Neural progenitor cell (in vitro differentiated cells): ENCODE measurements around the gene STAG3. TPM values are rescaled to one million over a fixed set of nuclear protein-coding genes. Genes with fewer than 3 reads are reported as not detected.

Experiments used
- DNase-seq: peaks from one replicate; pipeline ENCODE4 v3.0.0-alpha.2; 2016; ENCODE audit warnings: low spot score
- H2AFZ ChIP-seq: fragments of 200-600 bp; sonication (generic); replicated peaks from 2 replicates; pipeline ENCODE4 v1.6.1; 2016; ENCODE audit warnings: antibody characterized with exemption
- H3F3A ChIP-seq: fragments of 200-600 bp; sonication (generic); 2 replicates; pipeline ENCODE4 v1.6.1; 2016; ENCODE audit warnings: antibody characterized with exemption, low read depth
- H3K27ac ChIP-seq: fragments of 200-600 bp; sonication (generic); 2 replicates; pipeline ENCODE4 v1.5.1; 2016; ENCODE audit warnings: mild to moderate bottlenecking
- H3K27me3 ChIP-seq: fragments of 200-600 bp; sonication (generic); 2 replicates; pipeline ENCODE4 v1.6.1; 2016; ENCODE audit warnings: mild to moderate bottlenecking, moderate library complexity
- H3K36me3 ChIP-seq: fragments of 200-600 bp; sonication (generic); 2 replicates; pipeline ENCODE4 v1.5.1; 2016
- H3K4me1 ChIP-seq: fragments of 200-600 bp; sonication (generic); 2 replicates; pipeline ENCODE4 v1.6.1; 2016; ENCODE audit warnings: mixed run types
- H3K4me2 ChIP-seq: fragments of 200-600 bp; sonication (generic); 2 replicates; pipeline ENCODE4 v1.6.1; 2016
- H3K4me3 ChIP-seq: fragments of 200-600 bp; sonication (generic); 2 replicates; pipeline ENCODE4 v1.5.1; 2016
- H3K79me2 ChIP-seq: fragments of 200-600 bp; sonication (generic); 2 replicates; pipeline ENCODE4 v1.6.1; 2016; ENCODE audit warnings: low read depth
- H3K9ac ChIP-seq: fragments of 200-600 bp; sonication (generic); 2 replicates; pipeline ENCODE4 v1.6.1; 2016
- H3K9me3 ChIP-seq: fragments of 200-600 bp; sonication (generic); 2 replicates; pipeline ENCODE4 v1.5.1; 2016; ENCODE audit warnings: low read depth
- H4K20me1 ChIP-seq: fragments of 200-600 bp; sonication (generic); 2 replicates; pipeline ENCODE4 v1.6.1; 2016; ENCODE audit warnings: low read depth
- H3K27ac Mint-ChIP-seq: 3 replicates; pipeline ENCODE4 v1.8.0; 2021; ENCODE audit warnings: mixed read lengths
- H3K27me3 Mint-ChIP-seq: 2 replicates; pipeline ENCODE4 v1.8.0; 2022; ENCODE audit warnings: low read depth, mild to moderate bottlenecking, inconsistent platforms, moderate library complexity, mixed read lengths; ENCODE audit not compliant: insufficient read depth
- H3K36me3 Mint-ChIP-seq: 3 replicates; pipeline ENCODE4 v1.8.0; 2021; ENCODE audit warnings: mixed read lengths
- H3K4me1 Mint-ChIP-seq: 3 replicates; pipeline ENCODE4 v1.8.0; 2021; ENCODE audit warnings: mixed read lengths
- H3K4me3 Mint-ChIP-seq: 3 replicates; pipeline ENCODE4 v1.8.0; 2021; ENCODE audit warnings: mild to moderate bottlenecking, moderate library complexity, mixed read lengths
- H3K9me3 Mint-ChIP-seq: 3 replicates; pipeline ENCODE4 v1.8.0; 2020; ENCODE audit warnings: mixed read lengths
- EZH2 ChIP-seq: fragments of 200-600 bp; sonication (generic); IDR thresholded peaks from 2 replicates; pipeline ENCODE4 v1.6.1; 2017; ENCODE audit warnings: antibody characterized with exemption, mild to moderate bottlenecking, moderate library complexity
- EZH2phosphoT487 ChIP-seq: fragments of 200-600 bp; sonication (generic); IDR thresholded peaks from 2 replicates; pipeline ENCODE4 v1.6.1; 2017; ENCODE audit warnings: antibody characterized with exemption
- total RNA-seq: library from RNA; depleted of rRNA; stranded (reverse); fragments of >200 nt; gene quantifications from 2 replicates; pipeline ENCODE4 v1.2.3, GENCODE V29; 2015; ENCODE audit warnings: low replicate concordance
- TF ChIP-seq, protein P1 (sequence below): fragments of 200-600 bp; sonication (generic); IDR thresholded peaks from 2 replicates; pipeline ENCODE4 v1.5.1; 2017; ENCODE audit warnings: antibody characterized with exemption, mild to moderate bottlenecking

Gene STAG3
- total RNA-seq, 1 donor from 2014 or later: 0.58 TPM

DNA sequence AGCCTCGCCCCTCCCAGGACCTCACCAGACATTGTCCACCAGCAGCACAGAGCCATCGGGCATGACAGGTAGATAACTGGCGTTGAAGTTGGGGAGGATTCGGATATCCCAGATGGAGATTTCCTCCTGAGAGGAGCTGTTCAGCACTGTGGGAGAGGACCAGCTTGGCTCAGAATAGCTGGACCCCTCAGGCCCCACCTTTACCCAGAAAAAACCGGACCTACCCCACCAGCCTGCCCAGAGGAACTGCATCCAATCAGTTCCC is 20.7 kb upstream of the STAG3 start:
- TF ChIP-seq, protein P1, sequence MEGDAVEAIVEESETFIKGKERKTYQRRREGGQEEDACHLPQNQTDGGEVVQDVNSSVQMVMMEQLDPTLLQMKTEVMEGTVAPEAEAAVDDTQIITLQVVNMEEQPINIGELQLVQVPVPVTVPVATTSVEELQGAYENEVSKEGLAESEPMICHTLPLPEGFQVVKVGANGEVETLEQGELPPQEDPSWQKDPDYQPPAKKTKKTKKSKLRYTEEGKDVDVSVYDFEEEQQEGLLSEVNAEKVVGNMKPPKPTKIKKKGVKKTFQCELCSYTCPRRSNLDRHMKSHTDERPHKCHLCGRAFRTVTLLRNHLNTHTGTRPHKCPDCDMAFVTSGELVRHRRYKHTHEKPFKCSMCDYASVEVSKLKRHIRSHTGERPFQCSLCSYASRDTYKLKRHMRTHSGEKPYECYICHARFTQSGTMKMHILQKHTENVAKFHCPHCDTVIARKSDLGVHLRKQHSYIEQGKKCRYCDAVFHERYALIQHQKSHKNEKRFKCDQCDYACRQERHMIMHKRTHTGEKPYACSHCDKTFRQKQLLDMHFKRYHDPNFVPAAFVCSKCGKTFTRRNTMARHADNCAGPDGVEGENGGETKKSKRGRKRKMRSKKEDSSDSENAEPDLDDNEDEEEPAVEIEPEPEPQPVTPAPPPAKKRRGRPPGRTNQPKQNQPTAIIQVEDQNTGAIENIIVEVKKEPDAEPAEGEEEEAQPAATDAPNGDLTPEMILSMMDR: no peak
- TF ChIP-seq EZH2phosphoT487 (no peak), EZH2 (no peak)
- Histone ChIP-seq H3F3A (peaks cover 39% of the 10 kb centered on the region), H3K27ac (no peak overlapping the region), H3K9ac (no peak overlapping the region), H2AFZ (no peak overlapping the region), H3K4me1 (no peaks in the 10 kb centered on the region), H3K27me3 (no peaks in the 10 kb centered on the region), H3K9me3 (no peaks in the 10 kb centered on the region), H4K20me1 (peaks cover 32% of the 10 kb centered on the region), H3K4me2 (no peak overlapping the region), H3K79me2 (peaks cover 2% of the 10 kb centered on the region), H3K36me3 (no peaks in the 10 kb centered on the region), H3K4me3 (no peak overlapping the region)
- no peaks in the 10 kb centered on the region for H3K9me3 Mint-ChIP-seq
- peaks cover 17% of the 10 kb centered on the region for H3K4me1 Mint-ChIP-seq
- H3K27me3 Mint-ChIP-seq: peaks cover 11% of the 10 kb centered on the region
- H3K4me3 Mint-ChIP-seq: peak overlapping the region; percentile 84
- H3K27ac Mint-ChIP-seq: no peak overlapping the region
- H3K36me3 Mint-ChIP-seq: peaks cover 6% of the 10 kb centered on the region
- no peak for DNase-seq

DNA sequence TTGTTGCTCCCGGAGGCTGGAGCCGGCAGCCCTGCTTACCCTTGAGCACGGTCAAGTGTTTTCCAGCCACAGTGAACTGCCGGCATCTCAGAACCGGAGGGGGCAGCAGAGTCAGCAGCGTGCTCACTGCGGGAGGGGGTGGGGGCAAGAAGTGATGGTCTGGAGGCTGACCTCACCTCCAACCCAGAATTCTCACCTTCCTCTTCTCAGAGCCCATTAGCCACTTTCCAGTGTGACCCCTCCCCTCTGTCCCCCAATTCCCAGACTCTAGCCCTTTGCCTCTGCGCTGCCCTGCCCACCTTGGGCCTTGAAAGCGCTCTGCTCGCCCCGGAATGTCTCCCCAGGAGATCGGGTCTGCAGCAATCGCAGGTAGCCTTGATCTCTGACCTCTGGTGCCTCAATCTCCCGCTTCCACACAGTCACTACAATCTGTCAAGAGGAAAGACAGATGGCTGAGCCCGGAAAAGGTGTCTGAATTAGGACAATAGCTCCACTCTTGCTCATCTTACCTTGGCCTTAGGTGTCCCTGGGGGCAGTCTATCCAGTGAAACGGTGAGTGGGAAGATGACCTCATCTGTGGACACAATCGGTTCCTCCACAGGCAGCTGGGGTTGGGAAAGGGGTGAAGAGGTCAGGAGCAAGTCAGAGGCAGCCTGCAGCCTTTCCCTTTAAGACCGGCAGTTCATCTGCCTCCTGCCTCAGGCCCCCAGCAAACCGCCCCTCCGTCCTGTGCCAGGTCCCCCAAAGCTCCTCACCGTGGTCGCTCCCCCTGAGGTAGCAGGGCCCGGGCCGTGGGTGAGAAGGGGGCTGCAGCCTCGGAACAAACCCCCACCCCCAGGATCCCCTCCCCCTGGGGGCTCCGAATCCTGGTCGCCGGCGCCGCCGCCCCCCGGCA is 20.1 kb upstream of the STAG3 start:
- Histone ChIP-seq H3F3A (peaks cover 36% of the 10 kb centered on the region), H3K27me3 (no peaks in the 10 kb centered on the region), H3K79me2 (no peaks in the 10 kb centered on the region), H3K36me3 (no peaks in the 10 kb centered on the region), H3K4me1 (no peaks in the 10 kb centered on the region), H3K4me3 (peak overlapping the region; percentile 96), H4K20me1 (peaks cover 32% of the 10 kb centered on the region), H3K27ac (no peak overlapping the region), H3K9ac (peak overlapping the region; percentile 71), H3K9me3 (no peaks in the 10 kb centered on the region), H2AFZ (no peak overlapping the region), H3K4me2 (peak overlapping the region; percentile 96)
- Mint-ChIP-seq H3K27me3 (peaks cover 11% of the 10 kb centered on the region), H3K36me3 (peaks cover 4% of the 10 kb centered on the region), H3K4me3 (peak overlapping the region; percentile 84), H3K9me3 (no peaks in the 10 kb centered on the region), H3K27ac (peak overlapping the region; percentile 33), H3K4me1 (peaks cover 18% of the 10 kb centered on the region)
- DNase-seq: peak; percentile 36
- TF ChIP-seq, protein P1: no peak
- TF ChIP-seq EZH2phosphoT487 (no peak), EZH2 (no peak)

DNA sequence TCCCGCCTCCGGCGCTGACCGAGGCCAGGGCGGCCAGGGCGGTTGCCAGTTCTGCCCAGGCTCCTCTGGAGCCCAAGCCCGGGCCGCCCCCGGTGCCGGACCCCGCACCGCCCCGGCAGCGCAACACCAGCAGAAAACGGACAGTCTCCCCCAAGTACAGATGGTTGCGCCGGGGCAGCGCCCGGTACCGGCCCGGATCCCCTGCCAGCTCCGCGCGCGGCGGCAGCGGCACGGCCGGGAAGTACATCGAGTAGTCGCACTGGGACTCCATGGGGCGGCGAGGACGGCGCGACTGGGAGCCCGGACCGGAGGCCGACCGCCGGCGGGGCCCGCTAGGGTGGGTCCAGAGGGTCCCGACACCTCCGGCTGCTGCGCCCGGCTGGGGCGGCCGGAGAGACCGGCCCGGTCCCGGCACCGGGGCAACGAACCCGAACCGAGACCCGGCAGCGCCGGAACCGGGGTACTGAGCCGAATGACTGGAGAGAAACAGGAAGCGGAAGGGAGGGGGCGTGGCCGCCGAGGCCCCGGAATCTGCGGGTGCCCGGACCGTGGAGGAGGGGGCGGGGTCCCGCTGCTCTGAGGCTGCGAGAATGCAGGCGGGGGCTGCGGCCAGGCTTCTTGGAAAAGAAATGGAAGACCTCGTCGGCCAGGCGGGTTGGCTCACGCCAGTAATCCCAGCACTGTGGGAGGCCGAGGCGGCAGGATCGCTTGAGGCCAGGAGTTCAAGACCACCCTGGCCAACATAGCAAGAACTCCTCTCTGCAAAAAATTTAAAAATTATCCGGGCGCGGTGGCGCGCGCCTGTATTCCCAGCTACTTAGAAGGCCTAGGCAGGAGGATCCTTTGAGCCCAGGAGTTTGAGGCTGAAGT is 19.3 kb upstream of the STAG3 start, which contains the start of gene TRAPPC14:
TRAPPC14 (minus strand) TSS at position 495 of the 870 bp plus-strand sequence; CDS start at position 271, 224 bp downstream.
- H3K79me2 ChIP-seq: no peaks in the 10 kb centered on the region
- Mint-ChIP-seq H3K4me1 (peaks cover 19% of the 10 kb centered on the region), H3K9me3 (no peaks in the 10 kb centered on the region), H3K36me3 (peaks cover 3% of the 10 kb centered on the region), H3K27me3 (peaks cover 13% of the 10 kb centered on the region), H3K4me3 (peak within 1 kb of the TSS; percentile 86), H3K27ac (peak within 1 kb of the TSS; percentile 54)
- peak within 1 kb of the TSS; percentile 84 for H2AFZ ChIP-seq
- no peaks in the 10 kb centered on the region for H3K9me3 ChIP-seq
- H3K27ac ChIP-seq: peak within 1 kb of the TSS; percentile 40
- no peaks in the 10 kb centered on the region for H3K4me1 ChIP-seq
- no peaks in the 10 kb centered on the region for H3K27me3 ChIP-seq
- H3K4me2 ChIP-seq: peak within 1 kb of the TSS; percentile 96
- peak; percentile 33 for TF ChIP-seq EZH2phosphoT487
- TF ChIP-seq, protein P1: peak; percentile 12
- no peak for TF ChIP-seq EZH2
- H3F3A ChIP-seq: peaks cover 29% of the 10 kb centered on the region
- H3K36me3 ChIP-seq: no peaks in the 10 kb centered on the region
- peak; percentile 97 for DNase-seq
- H3K9ac ChIP-seq: peak within 1 kb of the TSS; percentile 71
- H3K4me3 ChIP-seq: peak within 1 kb of the TSS; percentile 96
- peaks cover 29% of the 10 kb centered on the region for H4K20me1 ChIP-seq
